Fibroblast of pulmonary artery (primary cell): ENCODE data around the gene MYCBP2.
"Not testable (repeated sequence)": the region's sequence is repeated elsewhere in the genome, so short reads cannot be mapped to it uniquely, and the experiment has no call there.

Experiments used
- DNase-seq: peaks from one replicate; pipeline ENCODE4 v3.0.0-alpha.2; 2010; ENCODE audit warnings: low read depth
- H3K4me3 ChIP-seq: replicated peaks from 2 replicates; pipeline ENCODE4 v1.5.1; 2011; ENCODE audit warnings: low read depth, mild to moderate bottlenecking, control low read depth, low read length, moderate library complexity
- CTCF ChIP-seq: IDR thresholded peaks from 2 replicates; pipeline ENCODE4 v1.5.1; 2011; ENCODE audit warnings: mild to moderate bottlenecking, control low read depth, low read length, inconsistent platforms; ENCODE audit errors: missing control alignments

The MYCBP2 gene

GRCh38 chr13:77300176-77301037 is 26.5 kb downstream of the MYCBP2 start:
- DNase-seq = peak; percentile 86
- TF ChIP-seq CTCF = no peak
- H3K4me3 ChIP-seq = no peak overlapping the region

- DNase-seq = no peak
- H3K4me3 ChIP-seq = no peak overlapping the region
- TF ChIP-seq CTCF = no peak
Observed at GRCh38 chr13:77299587-77299986, 27.3 kb downstream of the MYCBP2 start.

GRCh38 chr13:77298426-77298825 is 28.5 kb downstream of the MYCBP2 start:
- DNase-seq = no peak
- no peak overlapping the region for H3K4me3 ChIP-seq
- no peak for TF ChIP-seq CTCF

GRCh38 chr13:77291774-77292173 is 35.1 kb downstream of the MYCBP2 start:
- H3K4me3 ChIP-seq = no peak overlapping the region
- no peak for TF ChIP-seq CTCF
- DNase-seq = no peak

- TF ChIP-seq CTCF = no peak
- H3K4me3 ChIP-seq = no peak overlapping the region
- DNase-seq = no peak
Observed at GRCh38 chr13:77290342-77290741, 36.6 kb downstream of the MYCBP2 start.

- no peak for DNase-seq
- TF ChIP-seq CTCF = no peak
Observed at GRCh38 chr13:77289851-77290250, 37.0 kb downstream of the MYCBP2 start.

GRCh38 chr13:77285632-77286031 is 41.3 kb downstream of the MYCBP2 start:
- not testable (repeated sequence) for DNase-seq, H3K4me3 ChIP-seq

More at GRCh38 chr13:77289851-77290250, 37.0 kb downstream of the MYCBP2 start:
- no peak overlapping the region for H3K4me3 ChIP-seq
